GM21390 (cell line): ENCODE data around the gene DND1.
"Not testable (repeated sequence)": the region's sequence is repeated elsewhere in the genome, so short reads cannot be mapped to it uniquely, and the experiment has no call there.

ENCODE experiments used
- ATAC-seq: cut with Tn5 transposase; IDR thresholded peaks from one replicate; pipeline ENCODE4 v1.9.1; 2021; ENCODE audit not compliant: unreplicated experiment

DND1 gene

DNA sequence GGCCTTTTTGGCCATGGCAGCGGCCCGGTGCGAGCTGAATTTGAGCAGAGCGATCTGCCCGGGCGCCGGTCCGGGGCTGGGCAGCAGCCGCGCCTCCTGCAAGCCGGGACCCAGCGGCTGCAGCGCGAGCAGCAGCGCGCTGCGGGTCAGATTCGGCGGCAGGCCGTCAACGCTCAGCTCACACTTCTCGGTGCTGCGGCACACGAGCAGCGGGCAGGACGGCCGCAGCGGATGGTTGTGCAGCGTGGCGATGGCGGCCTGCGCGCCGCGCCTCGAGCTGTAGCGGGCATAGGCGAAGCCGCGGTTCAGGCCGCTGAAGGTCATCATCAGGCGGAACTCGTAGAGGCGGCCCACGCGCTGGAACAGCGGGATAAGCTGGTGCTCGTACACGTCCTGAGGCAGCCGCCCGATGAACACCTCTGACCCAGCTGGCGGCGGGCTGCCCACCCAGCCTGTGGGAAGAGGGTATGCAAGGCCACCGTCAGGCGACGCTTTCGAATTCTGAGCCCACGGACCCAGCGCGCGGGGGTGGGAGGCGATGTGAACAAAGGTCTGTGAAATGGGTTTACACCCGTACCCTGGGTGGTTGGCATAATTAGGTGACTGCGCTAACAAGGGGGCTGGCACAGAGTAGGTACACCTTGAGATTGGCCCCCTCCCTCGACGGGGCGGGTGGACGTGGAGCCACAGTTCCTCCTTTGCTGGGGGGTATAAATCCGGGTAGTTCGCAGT lies 755 bp downstream of the DND1 start:
- no peak for ATAC-seq

DNA sequence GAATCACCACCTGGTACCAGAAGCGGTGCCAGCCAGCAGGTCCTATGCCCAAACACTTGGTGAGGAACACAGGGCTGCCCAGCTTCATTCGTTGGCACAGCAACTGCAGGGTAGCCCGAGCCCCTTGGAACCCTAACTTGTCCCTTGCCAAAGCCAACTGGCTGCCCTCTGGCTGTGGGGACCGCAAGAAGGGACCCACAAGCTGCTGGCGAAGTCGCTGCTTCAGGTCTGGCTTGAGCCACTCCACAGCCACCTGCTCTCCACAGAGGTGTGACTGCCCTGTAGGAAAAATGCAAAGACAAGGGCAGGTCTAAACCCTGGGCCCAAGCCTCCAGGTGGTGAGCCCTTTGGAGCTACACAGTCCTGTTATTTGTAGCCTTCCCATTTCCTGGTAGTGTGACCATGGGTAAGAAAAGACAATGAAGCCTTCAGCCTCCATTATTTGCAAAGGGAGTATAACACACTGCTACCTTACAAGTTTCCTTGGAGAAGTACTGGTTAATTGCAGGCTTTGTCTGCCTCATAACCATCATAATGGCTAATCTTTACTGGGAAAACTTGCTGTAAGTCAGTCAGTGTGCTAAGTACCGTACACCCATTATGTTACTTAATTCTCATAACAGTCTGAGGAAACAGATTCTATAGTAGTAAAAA lies 1.8 kb downstream of the DND1 start:
- ATAC-seq, result no peak

DNA sequence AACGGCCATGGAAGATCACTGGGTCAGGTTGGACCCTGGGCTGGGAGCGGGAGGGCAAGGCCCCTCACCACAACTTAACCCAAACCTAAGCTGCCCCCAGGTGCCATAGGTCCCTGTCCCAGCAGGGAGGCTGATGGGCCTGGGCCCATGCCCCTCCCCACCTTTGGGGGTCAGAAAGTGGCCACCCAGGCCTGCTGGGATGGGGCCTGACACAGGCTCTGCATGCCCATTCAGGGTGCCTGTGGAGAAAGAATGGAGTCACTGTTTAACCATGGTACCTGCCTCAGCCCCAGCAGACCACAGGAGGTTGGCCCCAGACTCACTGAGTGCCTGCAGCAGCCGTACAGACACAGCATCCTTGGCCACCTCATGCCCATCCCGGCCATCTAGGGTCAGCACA lies 2.3 kb downstream of the DND1 start:
- ATAC-seq, result not testable (repeated sequence)

DNA sequence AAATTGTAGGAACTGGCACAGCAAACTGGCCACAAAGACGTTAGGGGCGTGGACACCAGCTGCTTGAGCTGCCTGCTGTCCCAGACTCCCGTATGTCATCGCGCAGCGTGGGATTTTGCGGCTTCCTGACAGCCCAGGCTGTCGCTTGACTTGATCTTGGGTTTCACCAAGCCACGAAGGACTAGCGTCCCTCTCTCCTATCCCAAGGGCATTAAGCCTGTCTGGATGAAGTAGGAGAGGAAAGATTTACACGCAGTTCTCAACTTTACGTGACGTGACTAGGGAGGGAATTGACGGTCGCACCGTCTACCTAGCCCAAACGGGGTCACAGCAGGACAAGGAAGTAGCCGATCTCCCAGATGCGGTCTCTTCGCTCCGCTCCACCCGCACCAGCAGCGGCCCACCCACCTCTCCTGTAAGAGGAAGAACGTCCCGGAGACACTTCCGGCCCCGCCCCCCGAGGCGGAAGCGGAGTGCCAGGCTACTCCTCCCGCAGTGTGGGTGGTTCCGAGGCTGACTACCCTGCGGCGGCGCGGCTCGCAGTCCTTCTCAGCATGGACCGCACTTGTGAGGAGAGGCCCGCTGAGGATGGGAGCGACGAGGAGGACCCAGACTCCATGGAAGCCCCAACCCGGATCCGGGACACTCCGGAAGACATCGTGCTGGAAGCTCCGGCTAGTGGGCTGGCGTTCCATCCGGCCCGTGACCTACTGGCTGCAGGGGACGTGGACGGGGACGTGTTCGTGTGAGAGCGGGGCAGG lies 8.8 kb downstream of the DND1 start, which contains the start of gene WDR55:
TSS of gene WDR55 (plus strand) at position 546 of the 761 bp plus-strand sequence. CDS start at position 555, 9 bp downstream.
- ATAC-seq, result peak; percentile 98

DNA sequence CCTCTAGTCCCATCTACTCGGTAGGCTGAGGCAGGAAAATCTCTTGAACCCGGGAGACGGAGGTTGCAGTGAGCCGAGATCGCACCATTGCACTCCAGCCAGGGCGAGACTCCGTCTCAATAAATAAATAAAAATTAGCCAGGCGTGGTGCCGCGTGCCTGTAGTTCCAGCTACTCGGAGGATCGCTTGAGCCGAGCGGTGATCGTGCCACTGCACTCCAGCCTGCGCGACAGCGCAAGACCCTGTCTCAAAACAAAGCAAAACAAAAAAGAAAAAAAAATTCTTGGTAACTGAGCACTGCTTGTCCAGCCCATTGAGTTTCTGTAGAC lies 9.4 kb downstream of the DND1 start:
- ATAC-seq, result peak; percentile 0

DNA sequence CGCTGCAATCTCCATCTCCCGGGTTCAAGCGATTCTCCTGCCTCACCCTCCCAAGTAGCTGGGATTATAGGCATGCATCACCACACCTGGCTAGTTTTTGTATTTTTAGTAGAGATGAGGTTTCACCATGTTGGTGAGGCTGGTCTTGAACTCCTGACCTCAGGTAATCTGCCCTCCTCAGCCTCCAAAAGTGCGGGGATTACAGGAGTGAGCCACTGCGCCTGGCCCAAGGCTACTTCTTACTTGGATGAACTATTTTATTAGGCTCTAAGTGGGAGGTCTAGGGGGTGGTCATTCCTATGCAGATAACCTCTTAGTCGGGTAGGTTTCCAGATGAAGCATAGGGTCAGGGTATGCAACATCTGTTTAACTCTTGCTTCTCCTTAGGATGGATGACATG lies 13.0 kb downstream of the DND1 start:
- ATAC-seq, result not testable (repeated sequence)

DNA sequence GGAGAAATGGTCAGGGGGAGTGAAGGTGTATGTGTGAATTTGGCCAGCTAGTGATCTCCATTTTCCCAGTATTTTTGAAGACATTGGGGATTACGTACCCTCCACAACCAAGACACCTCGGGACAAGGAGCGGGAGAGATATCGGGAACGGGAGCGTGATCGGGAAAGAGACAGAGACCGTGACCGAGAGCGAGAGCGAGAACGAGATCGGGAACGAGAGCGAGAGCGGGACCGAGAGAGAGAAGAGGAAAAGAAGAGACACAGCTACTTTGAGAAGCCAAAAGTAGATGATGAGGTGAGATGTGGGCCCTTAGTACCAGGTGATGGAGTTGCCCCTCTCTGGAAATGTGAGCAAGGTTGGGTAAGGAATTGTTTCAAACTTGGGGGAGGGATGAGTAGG lies 14.5 kb downstream of the DND1 start:
- no peak for ATAC-seq

DNA sequence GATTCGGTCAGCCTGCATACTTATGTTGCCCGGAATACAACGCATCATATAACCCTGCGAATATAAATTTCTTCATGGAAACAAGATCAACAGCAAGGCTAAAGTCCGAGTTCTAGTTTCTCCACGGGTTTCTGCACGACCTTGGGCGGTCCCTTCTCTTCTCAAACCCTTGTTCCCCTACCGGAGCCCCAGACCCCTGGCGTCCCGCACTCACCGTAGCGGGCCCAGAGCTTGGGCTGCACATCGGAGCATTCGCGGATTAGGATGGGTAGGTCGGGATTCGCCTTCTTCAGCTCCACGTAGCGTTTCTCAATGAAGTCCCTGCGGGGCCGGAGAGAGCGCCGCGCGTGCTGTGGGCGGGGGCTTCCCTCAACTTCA lies 26.3 kb downstream of the DND1 start:
- no peak for ATAC-seq

DNA sequence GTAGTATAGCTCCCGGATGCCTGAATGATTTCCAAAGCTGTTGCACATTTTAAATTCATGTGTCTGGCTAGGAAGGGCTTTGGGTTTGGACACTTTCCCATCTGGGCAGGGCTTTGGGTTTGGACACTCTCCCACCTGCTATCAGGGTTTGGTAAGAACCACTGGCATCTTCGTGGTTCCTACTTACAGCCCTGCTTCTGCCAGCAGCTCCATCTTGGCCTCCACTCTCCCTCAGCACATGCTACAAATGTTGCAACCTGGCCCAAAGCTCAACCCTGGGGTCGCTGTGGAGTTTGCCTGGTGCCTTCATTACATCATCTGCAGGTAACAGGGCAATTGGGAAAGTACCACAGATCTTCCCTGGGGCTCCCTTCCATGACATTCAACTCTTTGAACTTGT lies 30.7 kb downstream of the DND1 start:
- ATAC-seq, result no peak

DNA sequence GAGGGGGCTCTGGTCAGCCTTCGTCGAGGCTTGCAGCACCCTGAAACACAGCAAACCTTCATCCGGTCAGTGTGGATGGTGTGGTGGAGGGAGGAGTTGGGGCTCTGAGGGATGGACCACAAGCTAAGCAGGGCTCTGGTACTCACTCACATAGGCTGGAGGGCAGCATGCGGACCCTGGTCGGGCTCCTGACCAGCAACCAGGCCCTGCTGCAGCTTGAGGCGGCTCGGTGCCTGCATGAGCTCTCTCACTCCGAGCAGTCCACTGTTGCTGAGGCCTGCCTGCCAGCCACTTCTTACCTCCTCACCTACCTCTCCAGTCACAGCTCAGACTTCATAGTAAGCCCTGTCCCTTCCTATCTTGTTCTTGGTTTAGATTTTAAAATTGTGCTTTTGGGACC lies 31.7 kb downstream of the DND1 start:
- no peak for ATAC-seq

DNA sequence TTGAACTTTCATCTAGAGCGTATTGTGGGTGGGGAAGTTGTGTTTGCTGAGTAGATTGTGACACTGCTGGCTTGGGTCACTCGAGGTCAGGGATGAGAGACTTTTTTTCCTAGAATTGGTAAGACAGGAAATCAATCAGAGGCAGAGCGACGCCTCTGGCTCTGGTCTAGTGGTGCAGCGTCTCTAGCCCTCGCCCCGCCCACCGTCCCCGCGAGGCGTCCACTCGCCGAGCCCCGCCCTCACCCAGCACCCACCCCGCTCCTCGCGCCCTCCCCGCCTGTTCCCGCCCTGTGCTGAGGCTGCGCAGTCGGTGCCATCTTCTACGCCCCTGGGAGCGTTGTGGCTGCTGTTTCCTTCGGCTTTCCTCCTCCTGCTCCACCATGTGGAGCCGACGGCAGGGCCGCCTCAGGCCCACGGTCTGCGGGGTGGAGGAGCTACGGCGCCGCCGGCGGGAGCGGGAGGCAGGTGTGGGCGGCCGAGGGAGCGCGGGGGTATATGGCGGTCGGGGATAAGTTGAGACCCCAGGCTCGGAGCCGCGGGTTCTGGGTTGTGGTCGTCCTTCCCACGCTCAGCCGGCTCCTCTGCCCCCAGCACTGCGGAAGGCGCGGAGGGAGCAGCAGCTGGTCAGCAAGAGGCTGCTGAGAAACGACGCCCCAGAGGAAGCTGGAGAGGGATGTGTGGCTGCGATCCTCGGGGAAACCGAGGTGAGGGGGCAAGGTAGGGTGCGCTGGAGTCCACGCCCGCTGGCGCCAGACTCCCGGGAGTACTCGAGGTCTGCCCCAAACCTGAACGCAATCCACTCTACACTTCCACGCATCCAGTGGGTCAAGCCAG lies 34.0 kb downstream of the DND1 start, which contains the start of gene TMCO6:
TSS of gene TMCO6 (plus strand) at position 304 of the 834 bp plus-strand sequence. CDS start at position 381, 77 bp downstream.
- ATAC-seq, result peak; percentile 93

DNA sequence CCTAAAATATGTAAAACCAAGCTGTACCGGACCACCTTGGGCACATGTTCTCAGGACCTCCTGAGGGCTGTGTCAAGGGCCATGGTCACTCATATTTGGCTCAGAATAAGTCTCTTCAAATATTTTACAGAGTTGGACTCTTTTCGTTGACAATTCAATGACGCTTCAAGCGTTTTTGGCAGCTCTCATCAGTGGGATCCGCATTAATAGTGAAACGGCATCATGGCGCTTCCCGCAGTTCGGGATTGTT lies 34.6 kb downstream of the DND1 start:
- ATAC-seq, result not testable (repeated sequence)

DNA sequence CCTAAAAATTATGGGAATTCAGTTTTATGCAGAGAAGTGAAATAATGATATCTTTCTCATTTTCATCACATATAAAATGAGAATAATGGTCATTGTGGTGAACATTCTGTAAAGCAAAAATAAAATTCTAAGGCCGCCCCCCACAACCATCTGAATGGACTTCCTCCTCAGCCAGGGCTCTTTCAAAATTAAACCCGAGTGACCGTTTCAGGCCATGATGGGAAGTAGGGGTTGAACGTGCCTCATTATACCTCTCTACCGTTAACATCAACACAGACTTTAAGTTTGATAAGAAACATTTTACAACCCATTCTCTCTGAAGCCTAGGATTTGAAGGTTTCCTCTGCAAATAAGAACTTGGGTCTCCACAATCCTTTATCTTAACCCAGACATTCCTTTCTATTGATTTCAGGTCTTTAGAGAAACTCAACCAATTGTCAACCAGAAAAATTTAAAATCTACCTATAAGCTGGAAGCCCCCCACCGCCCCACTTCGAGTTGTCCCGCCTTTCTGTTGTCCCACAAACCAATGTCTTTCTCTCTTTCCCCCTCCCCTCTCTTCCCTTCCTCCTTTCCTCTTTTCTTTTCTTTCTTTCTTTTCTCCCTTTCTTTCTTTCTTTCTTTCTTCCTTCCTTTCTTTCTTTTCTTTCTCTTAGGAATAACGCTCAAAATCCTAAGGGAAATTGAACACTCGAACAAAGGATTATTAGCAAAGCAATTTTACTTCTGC lies 35.8 kb downstream of the DND1 start:
- ATAC-seq, result no peak

DNA sequence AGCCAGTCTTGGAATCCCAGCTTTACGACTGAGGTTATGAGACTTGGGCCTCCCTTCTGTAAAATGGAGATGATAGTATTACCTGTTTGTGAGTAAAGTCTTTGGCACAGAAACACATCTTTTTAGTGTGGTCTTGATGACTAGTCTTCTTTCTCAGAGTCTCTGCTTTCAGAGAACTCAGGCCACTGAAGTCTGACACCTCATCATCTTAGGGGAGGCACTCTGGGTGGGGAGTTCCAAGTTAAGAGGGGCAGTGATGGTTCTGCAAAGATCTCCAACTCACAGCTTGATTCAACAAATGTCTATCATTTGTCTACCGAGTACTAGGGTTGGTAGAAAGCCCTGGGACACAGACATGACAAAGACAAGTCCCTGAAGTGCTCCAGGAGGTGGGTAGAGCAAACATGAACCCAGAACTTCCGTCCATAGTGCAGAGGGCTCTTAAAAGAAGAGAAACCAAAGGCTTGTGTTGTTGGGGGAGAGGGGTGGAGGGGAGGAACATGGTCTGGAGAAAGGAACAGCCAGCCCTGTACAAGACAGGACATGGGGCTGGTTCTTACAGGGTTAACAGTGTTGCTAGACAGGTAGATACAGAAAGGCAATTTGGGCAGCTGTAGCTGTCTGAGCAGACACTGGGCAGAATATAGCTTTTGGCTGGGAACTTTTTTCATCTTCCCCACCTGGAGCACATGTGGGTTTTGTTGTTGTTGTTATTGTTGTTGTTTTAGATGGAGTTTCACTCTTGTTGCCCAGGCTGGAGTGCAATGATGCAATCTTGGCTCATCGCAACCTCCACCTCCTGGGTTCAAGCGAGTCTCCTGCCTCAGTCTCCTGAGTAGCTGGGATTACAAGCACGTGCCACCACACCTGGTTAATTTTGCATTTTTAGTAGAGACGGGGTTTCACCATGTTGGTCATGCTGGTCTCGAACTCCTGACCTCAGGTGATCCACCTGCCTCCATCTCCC lies 37.8 kb downstream of the DND1 start:
- ATAC-seq, result no peak

DNA sequence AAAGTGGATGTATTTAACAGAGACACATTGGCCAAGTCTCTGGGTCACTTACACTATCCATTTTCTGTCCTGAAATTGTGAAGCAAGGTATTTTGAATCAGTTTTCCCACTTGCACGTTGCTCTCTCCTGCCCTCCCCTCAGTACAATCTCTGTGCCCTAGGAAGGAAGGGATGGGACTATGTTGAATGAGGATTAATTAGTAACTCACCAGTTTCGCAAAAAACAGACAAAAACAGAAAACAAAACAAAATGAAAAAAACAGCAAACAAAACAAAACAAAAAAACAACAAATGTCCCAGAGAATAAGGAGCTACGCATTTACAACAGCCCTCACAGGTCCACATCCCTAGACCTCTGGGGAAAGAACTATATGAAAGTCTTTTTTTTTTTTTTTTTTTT lies 39.3 kb downstream of the DND1 start:
- no peak for ATAC-seq

DNA sequence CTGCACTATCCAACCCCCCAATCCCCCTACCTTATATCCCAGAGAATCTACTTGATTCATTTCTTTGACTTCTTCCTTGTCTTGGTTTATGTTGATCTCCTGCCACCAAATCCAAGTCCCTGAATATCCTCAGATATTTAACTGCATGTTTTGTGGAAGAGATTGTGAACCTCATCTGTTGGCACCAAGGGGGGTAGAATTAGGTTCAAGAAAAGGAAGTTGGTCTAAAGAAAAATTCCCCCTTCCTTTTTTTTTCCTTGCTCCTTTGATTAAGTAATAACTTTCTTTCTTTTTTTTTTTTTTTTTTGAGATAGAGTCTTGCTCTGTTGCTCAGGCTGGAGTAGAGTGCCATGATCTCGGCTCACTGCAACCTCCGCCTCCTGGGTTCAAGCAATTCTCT lies 39.9 kb downstream of the DND1 start:
- no peak for ATAC-seq

DNA sequence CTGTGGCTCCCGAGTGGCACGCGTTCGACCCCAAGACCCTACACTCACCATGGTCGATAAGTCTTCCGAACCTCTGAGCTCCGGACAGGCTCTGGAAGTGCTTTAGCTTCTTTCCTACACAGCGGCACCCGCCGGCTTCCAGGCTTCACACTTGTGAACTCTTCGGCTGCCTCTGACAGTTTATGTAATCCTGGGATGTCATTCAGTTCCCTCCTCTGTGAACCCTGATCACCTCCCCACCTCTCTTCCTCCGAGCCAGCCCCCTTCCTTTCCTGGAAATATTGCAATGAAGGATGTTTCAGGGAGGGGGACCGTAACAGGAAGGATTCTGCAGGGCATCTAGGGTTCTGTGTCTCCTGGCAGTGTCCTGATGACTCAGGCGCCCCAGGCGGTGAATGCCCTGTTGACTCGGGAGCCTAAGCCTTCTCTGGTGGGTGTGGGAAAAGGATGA lies 40.3 kb downstream of the DND1 start, which contains the start of gene CD14:
TSS of gene CD14 (minus strand) at position 155 of the 451 bp plus-strand sequence. CDS start at position 51, 104 bp downstream.
- peak; percentile 5 for ATAC-seq

DNA sequence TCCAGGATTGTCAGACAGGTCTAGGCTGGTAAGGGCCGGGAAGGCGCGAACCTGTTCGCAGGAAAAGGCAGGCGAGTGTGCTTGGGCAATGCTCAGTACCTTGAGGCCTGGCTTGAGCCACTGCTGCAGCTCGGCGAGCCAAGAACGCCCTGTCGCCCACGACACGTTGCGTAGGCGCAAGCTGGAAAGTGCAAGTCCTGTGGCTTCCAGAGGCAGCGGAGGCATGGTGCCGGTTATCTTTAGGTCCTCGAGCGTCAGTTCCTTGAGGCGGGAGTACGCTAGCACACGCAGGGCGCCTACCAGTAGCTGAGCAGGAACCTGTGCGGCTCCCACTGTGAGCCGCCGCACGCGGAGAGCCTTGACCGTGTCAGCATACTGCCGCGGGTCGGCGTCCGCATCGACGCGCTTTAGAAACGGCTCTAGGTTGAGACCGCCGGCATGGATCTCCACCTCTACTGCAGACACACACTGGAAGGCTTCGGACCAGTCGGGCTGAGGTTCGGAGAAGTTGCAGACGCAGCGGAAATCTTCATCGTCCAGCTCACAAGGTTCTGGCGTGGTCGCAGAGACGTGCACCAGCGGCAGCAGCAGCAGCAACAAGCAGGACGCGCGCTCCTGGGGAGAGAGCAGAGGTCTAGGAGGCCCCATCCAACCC lies 40.9 kb downstream of the DND1 start:
- ATAC-seq, result peak; percentile 51
